GM18909 (cell line): ENCODE data around the gene ZNF219.

Source experiments
- ATAC-seq: cut with Tn5 transposase; IDR thresholded peaks from one replicate; pipeline ENCODE4 v1.9.1; 2021; ENCODE audit warnings: mild to moderate bottlenecking; ENCODE audit not compliant: unreplicated experiment, poor library complexity

ZNF219 gene

GRCh38 chr14:21102521-21103410, 4.3 kb upstream of the ZNF219 start:
- no peak for ATAC-seq

- no peak for ATAC-seq
Measured at GRCh38 chr14:21101802-21102413, 3.5 kb upstream of the ZNF219 start.

- ATAC-seq, result no peak
Measured at GRCh38 chr14:21100931-21101330, 2.5 kb upstream of the ZNF219 start, which contains the start of gene TMEM253. Gene TMEM253, plus strand, starts transcription at chr14:21101066. Its CDS starts 278 bp downstream, at chr14:21101344.

- ATAC-seq, result no peak
Measured at GRCh38 chr14:21099596-21099985, 1.1 kb upstream of the ZNF219 start.

GRCh38 chr14:21098892-21099595, 589 bp upstream of the ZNF219 start:
- ATAC-seq, result no peak

- no peak for ATAC-seq
Measured at GRCh38 chr14:21097636-21098075, 799 bp downstream of the ZNF219 start.

- ATAC-seq, result no peak
Measured at GRCh38 chr14:21096978-21097635, 1.3 kb downstream of the ZNF219 start.

GRCh38 chr14:21096438-21096837, 2.0 kb downstream of the ZNF219 start:
- no peak for ATAC-seq

- no peak for ATAC-seq
Measured at GRCh38 chr14:21095430-21096205, 2.8 kb downstream of the ZNF219 start.

GRCh38 chr14:21093769-21094681, 4.4 kb downstream of the ZNF219 start:
- ATAC-seq, result no peak

- no peak for ATAC-seq
Measured at GRCh38 chr14:21093018-21093417, 5.4 kb downstream of the ZNF219 start.

- peak; percentile 89 for ATAC-seq
Measured at GRCh38 chr14:21092273-21093011, 6.0 kb downstream of the ZNF219 start.

- ATAC-seq, result no peak
Measured at GRCh38 chr14:21091821-21092272, 6.6 kb downstream of the ZNF219 start.

- ATAC-seq, result no peak
Measured at GRCh38 chr14:21090940-21091663, 7.4 kb downstream of the ZNF219 start.

- no peak for ATAC-seq
Measured at GRCh38 chr14:21090194-21090939, 8.1 kb downstream of the ZNF219 start.

GRCh38 chr14:21089877-21090193, 8.6 kb downstream of the ZNF219 start:
- no peak for ATAC-seq

- no peak for ATAC-seq
Measured at GRCh38 chr14:21089271-21089670, 9.2 kb downstream of the ZNF219 start.
